Glutamatergic neuron (in vitro differentiated cells): Measurements from ENCODE around the gene FAM149B1. TPM values are rescaled to one million over a fixed set of nuclear protein-coding genes. Genes with fewer than 3 reads are reported as not detected.
A peak's percentile ranks its signal among the peaks of the same experiment; 100 is the strongest.

Experiments
- DNase-seq: peaks from one replicate; pipeline ENCODE4 v3.0.0; 2022
- H3K27ac Mint-ChIP-seq: one replicate; pipeline ENCODE4 v1.8.0; 2020; ENCODE audit warnings: mild to moderate bottlenecking, mixed read lengths, inconsistent platforms; ENCODE audit not compliant: unreplicated experiment
- H3K27me3 Mint-ChIP-seq: one replicate; pipeline ENCODE4 v1.8.0; 2020; ENCODE audit warnings: mild to moderate bottlenecking, moderate library complexity, mixed read lengths, inconsistent platforms; ENCODE audit not compliant: unreplicated experiment
- H3K36me3 Mint-ChIP-seq: one replicate; pipeline ENCODE4 v1.8.0; 2020; ENCODE audit warnings: mild to moderate bottlenecking, mixed read lengths, inconsistent platforms; ENCODE audit not compliant: unreplicated experiment
- H3K4me1 Mint-ChIP-seq: one replicate; pipeline ENCODE4 v1.8.0; 2020; ENCODE audit warnings: mild to moderate bottlenecking, low read depth, mixed read lengths, inconsistent platforms; ENCODE audit not compliant: unreplicated experiment
- H3K4me3 Mint-ChIP-seq: one replicate; pipeline ENCODE4 v1.8.0; 2020; ENCODE audit warnings: mild to moderate bottlenecking, mixed read lengths, inconsistent platforms; ENCODE audit not compliant: unreplicated experiment
- H3K9me3 Mint-ChIP-seq: one replicate; pipeline ENCODE4 v1.8.0; 2020; ENCODE audit warnings: mild to moderate bottlenecking, moderate library complexity, mixed read lengths, inconsistent platforms; ENCODE audit not compliant: unreplicated experiment
- CTCF ChIP-seq: fragments of 200-600 bp; sonication (generic); IDR thresholded peaks from one replicate; pipeline ENCODE4 v1.5.0; 2021; ENCODE audit not compliant: partially characterized antibody, unreplicated experiment
- total RNA-seq: library from RNA; stranded (reverse); fragmentation: NEBNext Ultra II Directional; extraction: Animal tissue kit (Norgen Biotek cat#: 25700); gene quantifications from one replicate; pipeline ENCODE4 v1.2.1, GENCODE V29; 2021; ENCODE audit not compliant: unreplicated experiment

Gene FAM149B1
- total RNA-seq, 1 donor from 2014 or later = 31.3 TPM

- no peaks in the 10 kb centered on the region for H3K27me3 Mint-ChIP-seq
- H3K9me3 Mint-ChIP-seq = no peaks in the 10 kb centered on the region
- H3K36me3 Mint-ChIP-seq = peaks cover 4% of the 10 kb centered on the region
- no peak overlapping the region for H3K27ac Mint-ChIP-seq
- H3K4me3 Mint-ChIP-seq = no peak overlapping the region
- TF ChIP-seq CTCF = no peak
- no peaks in the 10 kb centered on the region for H3K4me1 Mint-ChIP-seq
- DNase-seq = no peak
Observed at GRCh38 chr10:73262880-73263555, 95.1 kb downstream of the FAM149B1 start.

- TF ChIP-seq CTCF = peak; percentile 57
- no peaks in the 10 kb centered on the region for H3K9me3 Mint-ChIP-seq
- H3K4me1 Mint-ChIP-seq = no peaks in the 10 kb centered on the region
- H3K36me3 Mint-ChIP-seq = no peaks in the 10 kb centered on the region
- H3K27me3 Mint-ChIP-seq = no peaks in the 10 kb centered on the region
- H3K27ac Mint-ChIP-seq = no peak overlapping the region
- DNase-seq = no peak
- H3K4me3 Mint-ChIP-seq = no peak overlapping the region
Observed at GRCh38 chr10:73263693-73264347, 95.9 kb downstream of the FAM149B1 start.

GRCh38 chr10:73264423-73264822, 96.5 kb downstream of the FAM149B1 start:
- no peak for TF ChIP-seq CTCF
- H3K4me3 Mint-ChIP-seq = no peak overlapping the region
- no peak overlapping the region for H3K27ac Mint-ChIP-seq
- no peaks in the 10 kb centered on the region for H3K27me3 Mint-ChIP-seq
- H3K36me3 Mint-ChIP-seq = no peaks in the 10 kb centered on the region
- H3K4me1 Mint-ChIP-seq = no peaks in the 10 kb centered on the region
- H3K9me3 Mint-ChIP-seq = no peaks in the 10 kb centered on the region
- DNase-seq = no peak

- Mint-ChIP-seq H3K36me3 (no peaks in the 10 kb centered on the region), H3K9me3 (no peaks in the 10 kb centered on the region), H3K4me1 (no peaks in the 10 kb centered on the region), H3K4me3 (no peak overlapping the region), H3K27ac (no peak overlapping the region), H3K27me3 (no peaks in the 10 kb centered on the region)
- TF ChIP-seq CTCF = no peak
- DNase-seq = no peak
Observed at GRCh38 chr10:73281097-73281496, 113.2 kb downstream of the FAM149B1 start.

- Mint-ChIP-seq H3K27ac (no peak overlapping the region), H3K4me3 (no peak overlapping the region), H3K27me3 (peaks cover 2% of the 10 kb centered on the region), H3K36me3 (peaks cover 5% of the 10 kb centered on the region), H3K9me3 (no peaks in the 10 kb centered on the region), H3K4me1 (no peaks in the 10 kb centered on the region)
- DNase-seq = no peak
- TF ChIP-seq CTCF = no peak
Observed at GRCh38 chr10:73287441-73287840, 119.5 kb downstream of the FAM149B1 start.
